Smooth muscle cell (in vitro differentiated cells): ENCODE data around the gene XPNPEP1. TPM values are rescaled to one million over a fixed set of nuclear protein-coding genes. Genes with fewer than 3 reads are reported as not detected.

Source experiments
- DNase-seq: peaks from one replicate; lab custom pipeline; 2025; ENCODE audit not compliant: unreplicated experiment; lab: John Stamatoyannopoulos, UW
- H2AFZ ChIP-seq: fragments of 200-600 bp; sonication (generic); 2 replicates; pipeline ENCODE4 v1.6.0; 2016; ENCODE audit warnings: antibody characterized with exemption, low read depth, mild to moderate bottlenecking
- H3F3A ChIP-seq: fragments of 200-600 bp; sonication (generic); 2 replicates; pipeline ENCODE4 v1.6.0; 2017; ENCODE audit warnings: antibody characterized with exemption, low read depth
- H3K27ac ChIP-seq: fragments of 200-600 bp; sonication (generic); 2 replicates; pipeline ENCODE4 v1.5.1; 2016; ENCODE audit warnings: low read depth, mild to moderate bottlenecking
- H3K27me3 ChIP-seq: fragments of 200-600 bp; sonication (generic); 2 replicates; pipeline ENCODE4 v1.6.1; 2016; ENCODE audit warnings: low read depth, mild to moderate bottlenecking
- H3K36me3 ChIP-seq: fragments of 200-600 bp; sonication (generic); 2 replicates; pipeline ENCODE4 v1.5.1; 2016; ENCODE audit warnings: low read depth
- H3K4me1 ChIP-seq: fragments of 200-600 bp; sonication (generic); 2 replicates; pipeline ENCODE4 v1.5.1; 2016; ENCODE audit warnings: low read depth
- H3K4me2 ChIP-seq: fragments of 200-600 bp; sonication (generic); 2 replicates; pipeline ENCODE4 v1.6.0; 2016; ENCODE audit warnings: mild to moderate bottlenecking
- H3K4me3 ChIP-seq: fragments of 200-600 bp; sonication (generic); 2 replicates; pipeline ENCODE4 v1.5.1; 2016; ENCODE audit warnings: mild to moderate bottlenecking
- H3K79me2 ChIP-seq: fragments of 200-600 bp; sonication (generic); 2 replicates; pipeline ENCODE4 v1.6.0; 2016; ENCODE audit warnings: low read depth, mild to moderate bottlenecking
- H3K9ac ChIP-seq: fragments of 200-600 bp; sonication (generic); 2 replicates; pipeline ENCODE4 v1.6.0; 2016; ENCODE audit warnings: low read depth
- H3K9me3 ChIP-seq: fragments of 200-600 bp; sonication (generic); replicated peaks from 2 replicates; pipeline ENCODE4 v1.5.1; 2016; ENCODE audit warnings: low read depth
- H4K20me1 ChIP-seq: fragments of 200-600 bp; sonication (generic); 2 replicates; pipeline ENCODE4 v1.6.0; 2016; ENCODE audit warnings: low read depth
- WGBS: methylation state at CpG from one replicate; pipeline ENCODE4 v1.1.7; 2016; ENCODE audit warnings: low lambda C conversion rate; 5-methylcytosine and 5-hydroxymethylcytosine counted together
- polyA plus RNA-seq: library from polyadenylated mRNA; unstranded; fragments of >200 nt; fragmentation: Nextera tagmentation; extraction: Ambion mirVana; gene quantifications from 2 replicates; pipeline ENCODE4 v1.2.1, GENCODE V29; 2016
- total RNA-seq: library from RNA; depleted of rRNA; stranded (reverse); fragments of >200 nt; gene quantifications from 2 replicates; pipeline ENCODE4 v1.2.3, GENCODE V29; 2014
- TF ChIP-seq, protein P1 (sequence below): fragments of 200-600 bp; sonication (generic); IDR thresholded peaks from 2 replicates; pipeline ENCODE4 v1.5.1; 2017; ENCODE audit warnings: borderline replicate concordance, mild to moderate bottlenecking, antibody characterized with exemption; ENCODE audit not compliant: insufficient read depth, poor library complexity, severe bottlenecking

The XPNPEP1 gene
- total and polyA plus RNA-seq, 2 experiments from 2014 or later = 63.0 to 147 TPM

- Histone ChIP-seq H3K9me3 (no peaks in the 10 kb centered on the region), H4K20me1 (peaks cover 97% of the 10 kb centered on the region), H3K27ac (peak overlapping the region; percentile 61), H3K4me3 (no peak overlapping the region), H3F3A (peaks cover 7% of the 10 kb centered on the region), H3K4me2 (no peak overlapping the region), H3K27me3 (no peaks in the 10 kb centered on the region), H3K36me3 (peaks cover 5% of the 10 kb centered on the region), H3K9ac (no peak overlapping the region), H3K79me2 (peaks cover 58% of the 10 kb centered on the region), H3K4me1 (peaks cover 15% of the 10 kb centered on the region), H2AFZ (no peak overlapping the region)
- TF ChIP-seq, protein P1, sequence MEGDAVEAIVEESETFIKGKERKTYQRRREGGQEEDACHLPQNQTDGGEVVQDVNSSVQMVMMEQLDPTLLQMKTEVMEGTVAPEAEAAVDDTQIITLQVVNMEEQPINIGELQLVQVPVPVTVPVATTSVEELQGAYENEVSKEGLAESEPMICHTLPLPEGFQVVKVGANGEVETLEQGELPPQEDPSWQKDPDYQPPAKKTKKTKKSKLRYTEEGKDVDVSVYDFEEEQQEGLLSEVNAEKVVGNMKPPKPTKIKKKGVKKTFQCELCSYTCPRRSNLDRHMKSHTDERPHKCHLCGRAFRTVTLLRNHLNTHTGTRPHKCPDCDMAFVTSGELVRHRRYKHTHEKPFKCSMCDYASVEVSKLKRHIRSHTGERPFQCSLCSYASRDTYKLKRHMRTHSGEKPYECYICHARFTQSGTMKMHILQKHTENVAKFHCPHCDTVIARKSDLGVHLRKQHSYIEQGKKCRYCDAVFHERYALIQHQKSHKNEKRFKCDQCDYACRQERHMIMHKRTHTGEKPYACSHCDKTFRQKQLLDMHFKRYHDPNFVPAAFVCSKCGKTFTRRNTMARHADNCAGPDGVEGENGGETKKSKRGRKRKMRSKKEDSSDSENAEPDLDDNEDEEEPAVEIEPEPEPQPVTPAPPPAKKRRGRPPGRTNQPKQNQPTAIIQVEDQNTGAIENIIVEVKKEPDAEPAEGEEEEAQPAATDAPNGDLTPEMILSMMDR = no peak
- no peak for DNase-seq
- 94% methylated on average over 3 of the region's 3 CpGs for WGBS
Measured at GRCh38 chr10:109911903-109912302, 11.4 kb downstream of the XPNPEP1 start.

DNA sequence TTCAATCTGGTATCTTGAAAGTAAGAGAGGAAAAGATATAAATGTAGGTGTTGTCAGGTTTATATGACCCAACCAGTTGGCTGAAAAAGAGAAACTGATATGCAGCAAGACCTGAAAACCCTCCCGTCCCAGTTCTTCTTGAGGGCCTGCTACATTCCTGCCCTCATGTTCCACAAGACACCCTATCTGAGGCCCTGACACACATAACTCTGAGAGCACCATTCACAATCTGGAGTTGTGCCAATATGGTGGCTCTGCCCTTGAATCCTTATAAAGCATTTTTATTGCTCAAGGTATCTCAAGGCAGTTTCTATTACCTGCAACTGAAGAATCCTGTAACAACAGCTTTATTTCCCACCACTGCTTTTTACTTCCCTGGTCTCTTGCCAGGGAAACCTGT, 17.0 kb downstream of the XPNPEP1 start:
- 100% methylated on average over 1 of the region's 1 CpG for whole genome bisulfite sequencing
- peaks cover 15% of the 10 kb centered on the region for H3K36me3 ChIP-seq
- H2AFZ ChIP-seq = no peak overlapping the region
- peaks cover 45% of the 10 kb centered on the region for H3K79me2 ChIP-seq
- no peaks in the 10 kb centered on the region for H3K9me3 ChIP-seq
- H3K4me1 ChIP-seq = no peaks in the 10 kb centered on the region
- no peak overlapping the region for H3K27ac ChIP-seq
- no peaks in the 10 kb centered on the region for H3K27me3 ChIP-seq
- peaks cover 54% of the 10 kb centered on the region for H4K20me1 ChIP-seq
- TF ChIP-seq, protein P1 = no peak
- no peaks in the 10 kb centered on the region for H3F3A ChIP-seq
- no peak overlapping the region for H3K4me2 ChIP-seq
- no peak overlapping the region for H3K4me3 ChIP-seq
- no peak overlapping the region for H3K9ac ChIP-seq
- DNase-seq = no peak

DNA sequence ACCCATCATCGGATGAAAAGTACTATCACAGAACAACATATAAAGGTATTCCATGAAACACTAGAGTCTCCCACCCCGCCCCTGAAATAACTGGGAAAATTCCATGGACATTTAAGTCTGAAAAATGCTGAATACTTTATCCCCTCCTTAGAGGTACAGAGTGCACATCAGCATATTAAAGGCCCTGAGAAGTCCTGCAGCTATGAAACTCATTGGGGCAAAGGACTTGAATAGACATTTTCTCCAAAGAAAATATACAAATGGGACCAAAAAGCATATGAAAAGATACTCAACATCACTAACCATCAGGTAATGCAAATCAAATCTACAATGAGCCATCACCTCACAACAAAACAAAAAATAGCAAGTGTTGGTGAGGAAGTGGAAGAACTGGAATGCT, 18.9 kb downstream of the XPNPEP1 start:
- peaks cover 2% of the 10 kb centered on the region for H3F3A ChIP-seq
- H3K27me3 ChIP-seq = no peaks in the 10 kb centered on the region
- DNase-seq = no peak
- no peak overlapping the region for H3K9ac ChIP-seq
- H3K4me2 ChIP-seq = no peak overlapping the region
- H3K27ac ChIP-seq = no peak overlapping the region
- no peak overlapping the region for H3K4me3 ChIP-seq
- H4K20me1 ChIP-seq = peaks cover 40% of the 10 kb centered on the region
- H3K9me3 ChIP-seq = no peaks in the 10 kb centered on the region
- H3K4me1 ChIP-seq = no peaks in the 10 kb centered on the region
- WGBS = 100% methylated on average over 2 of the region's 2 CpGs
- H3K36me3 ChIP-seq = peaks cover 15% of the 10 kb centered on the region
- TF ChIP-seq, protein P1 = no peak
- H2AFZ ChIP-seq = no peak overlapping the region
- peaks cover 45% of the 10 kb centered on the region for H3K79me2 ChIP-seq
